ENCODE data around the gene TEN1.

DNA sequence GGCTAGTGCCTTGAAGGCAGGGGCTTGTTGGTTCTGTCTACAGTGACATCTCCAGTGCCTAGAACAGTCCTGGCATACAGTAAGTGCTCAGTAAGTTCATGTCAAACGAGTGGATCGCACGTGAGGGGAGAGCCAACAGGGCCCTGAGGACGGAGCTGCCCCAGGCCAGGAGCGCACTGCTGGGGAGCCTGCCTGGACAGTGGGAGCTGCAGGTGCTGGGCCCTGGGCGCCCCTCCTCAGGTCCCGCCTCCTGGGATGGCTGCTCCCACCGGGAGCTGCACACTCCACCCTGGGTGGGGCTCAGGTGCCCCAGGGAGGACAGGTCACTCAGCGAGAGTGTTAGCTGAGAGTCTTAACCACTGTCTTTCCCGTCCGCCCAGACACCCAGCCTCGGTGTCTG is 46.3 kb downstream of the TEN1 start:
- no peak for TF ChIP-seq POLR2A (IDR thresholded peaks at IDR 0.05)
- TF ChIP-seq, protein P1, sequence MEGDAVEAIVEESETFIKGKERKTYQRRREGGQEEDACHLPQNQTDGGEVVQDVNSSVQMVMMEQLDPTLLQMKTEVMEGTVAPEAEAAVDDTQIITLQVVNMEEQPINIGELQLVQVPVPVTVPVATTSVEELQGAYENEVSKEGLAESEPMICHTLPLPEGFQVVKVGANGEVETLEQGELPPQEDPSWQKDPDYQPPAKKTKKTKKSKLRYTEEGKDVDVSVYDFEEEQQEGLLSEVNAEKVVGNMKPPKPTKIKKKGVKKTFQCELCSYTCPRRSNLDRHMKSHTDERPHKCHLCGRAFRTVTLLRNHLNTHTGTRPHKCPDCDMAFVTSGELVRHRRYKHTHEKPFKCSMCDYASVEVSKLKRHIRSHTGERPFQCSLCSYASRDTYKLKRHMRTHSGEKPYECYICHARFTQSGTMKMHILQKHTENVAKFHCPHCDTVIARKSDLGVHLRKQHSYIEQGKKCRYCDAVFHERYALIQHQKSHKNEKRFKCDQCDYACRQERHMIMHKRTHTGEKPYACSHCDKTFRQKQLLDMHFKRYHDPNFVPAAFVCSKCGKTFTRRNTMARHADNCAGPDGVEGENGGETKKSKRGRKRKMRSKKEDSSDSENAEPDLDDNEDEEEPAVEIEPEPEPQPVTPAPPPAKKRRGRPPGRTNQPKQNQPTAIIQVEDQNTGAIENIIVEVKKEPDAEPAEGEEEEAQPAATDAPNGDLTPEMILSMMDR (IDR thresholded peaks at IDR 0.05), result no peak
- TF ChIP-seq POLR2AphosphoS5 (IDR thresholded peaks at IDR 0.05), result no peak
- TF ChIP-seq EP300 (IDR thresholded peaks at IDR 0.05), result no peak

All from stomach (tissue), 4 donors.